A549 (cell line): ENCODE measurements around the gene PIH1D1. TPM values are rescaled to one million over a fixed set of nuclear protein-coding genes. Genes with fewer than 3 reads are reported as not detected.

Source experiments
- ATAC-seq, 2 experiments: fragments of 200-7000 bp in 1 of 2; fragments of >200 bp in 1 of 2; cut with Nextera tagmentation in 1 of 2; cut with Tn5 transposase in 1 of 2; 3 replicates each; pipeline versions ENCODE4 v1.8.0 to v1.9.1; 2018 to 2020; ENCODE audit warnings: mild to moderate bottlenecking in 1 of 2, moderate library complexity in 1 of 2
- CTCF ChIA-PET: fragments of 300-600 bp; sonication (Branson Sonifier 250); formaldehyde crosslinking; extraction: SDS; loops from one replicate; lab custom pipeline; 2021; ENCODE audit warnings: antibody characterized with exemption, inconsistent platforms; lab: Yijun Ruan, JAX
- POLR2A ChIA-PET: fragments of 350-600 bp; formaldehyde crosslinking; extraction: SDS; loops from one replicate; lab custom pipeline; 2021; ENCODE audit warnings: antibody characterized with exemption, inconsistent platforms; lab: Yijun Ruan, JAX
- DNase-seq, 2 experiments: peaks; one replicate each; pipeline versions ENCODE4 v3.0.0 to v3.0.0-alpha.2; 2011 to 2016; ENCODE audit warnings: low read depth in 1 of 2, low spot score in 1 of 2
- FAIRE-seq: peaks from 2 replicates; lab custom pipeline; 2011; peaks lifted over from hg19 to GRCh38; lab: Jason Lieb, UNC
- H3K27ac ChIP-seq, 2 experiments: fragments of >200 bp; sonication (Bioruptor Twin); formaldehyde crosslinking; 3 replicates each; pipeline ENCODE4 v1.5.1; 2016 to 2017
- H3K4me1 ChIP-seq: fragments of >200 bp; sonication (Bioruptor Twin); formaldehyde crosslinking; 3 replicates; pipeline ENCODE4 v1.6.1; 2016
- H3K4me2 ChIP-seq: fragments of >200 bp; sonication (Bioruptor Twin); formaldehyde crosslinking; 3 replicates; pipeline ENCODE4 v1.6.1; 2016
- H3K4me3 ChIP-seq: fragments of >200 bp; sonication (Bioruptor Twin); formaldehyde crosslinking; 3 replicates; pipeline ENCODE4 v1.5.1; 2016
- H3K9me3 ChIP-seq: fragments of >200 bp; sonication (Bioruptor Twin); formaldehyde crosslinking; 3 replicates; pipeline ENCODE4 v1.6.1; 2016
- BHLHE40 ChIP-seq: IDR thresholded peaks from 2 replicates; pipeline ENCODE4 v1.6.1; 2012; ENCODE audit warnings: low read depth, low read length, inconsistent platforms
- CBX2 ChIP-seq: fragments of 200-600 bp; sonication (generic); IDR thresholded peaks from 2 replicates; pipeline ENCODE4 v1.6.1; 2016; ENCODE audit warnings: low read depth, mild to moderate bottlenecking, borderline replicate concordance
- CBX8 ChIP-seq: fragments of 200-600 bp; sonication (generic); IDR thresholded peaks from 2 replicates; pipeline ENCODE4 v1.6.1; 2016
- EP300 ChIP-seq, 2 experiments: fragments of >200 bp; sonication (Bioruptor Twin); formaldehyde crosslinking; IDR thresholded peaks; 2 replicates in 1 of 2; 3 replicates in 1 of 2; pipeline ENCODE4 v1.6.1; 2016 to 2017
- ESRRA ChIP-seq: fragments of 150-350 bp; IDR thresholded peaks from 2 replicates; pipeline ENCODE4 v1.6.1; 2014; ENCODE audit warnings: mild to moderate bottlenecking, low read length, borderline replicate concordance
- FOXS1 ChIP-seq: fragments of 250-450 bp; sonication (Bioruptor Pico); IDR thresholded peaks from 2 replicates; pipeline ENCODE4 v1.5.0; 2020; ENCODE audit warnings: mild to moderate bottlenecking, moderate library complexity
- HEYL ChIP-seq: fragments of 250-450 bp; sonication (Bioruptor Pico); IDR thresholded peaks from 2 replicates; pipeline ENCODE4 v1.8.0; 2021; ENCODE audit warnings: mild to moderate bottlenecking, moderate library complexity
- HOXB13 ChIP-seq: fragments of 250-450 bp; sonication (Bioruptor Pico); IDR thresholded peaks from 2 replicates; pipeline ENCODE4 v1.5.0; 2020; ENCODE audit warnings: low read depth, mild to moderate bottlenecking, moderate library complexity
- HOXB5 ChIP-seq: fragments of 250-450 bp; sonication (Bioruptor Pico); IDR thresholded peaks from 2 replicates; pipeline ENCODE4 v1.5.0; 2020; ENCODE audit warnings: mild to moderate bottlenecking, moderate library complexity
- MAFK ChIP-seq: fragments of 450-650 bp; IDR thresholded peaks from 2 replicates; pipeline ENCODE4 v1.6.1; 2014; ENCODE audit not compliant: partially characterized antibody
- MYC ChIP-seq: IDR thresholded peaks from 2 replicates; pipeline ENCODE4 v1.6.1; 2012; ENCODE audit warnings: mild to moderate bottlenecking, inconsistent platforms, low read length, improper control_type of control experiment, borderline replicate concordance
- NFE2L2 ChIP-seq: fragments of 150-350 bp; conservative IDR thresholded peaks from 2 replicates; pipeline ENCODE4 v1.6.1; 2014; ENCODE audit warnings: low read length
- NPAS2 ChIP-seq: fragments of 250-450 bp; sonication (Bioruptor Pico); IDR thresholded peaks from 2 replicates; pipeline ENCODE4 v1.8.0; 2022; ENCODE audit warnings: mild to moderate bottlenecking, moderate library complexity, borderline replicate concordance
- POLR2A ChIP-seq: IDR thresholded peaks from 2 replicates; pipeline ENCODE4 v1.6.1; 2012; ENCODE audit warnings: mild to moderate bottlenecking, low read length
- RAD21 ChIP-seq, 2 experiments: fragments of >200 bp in 1 of 2; sonication (Bioruptor Twin) in 1 of 2; formaldehyde crosslinking in 1 of 2; IDR thresholded peaks in 1 of 2; conservative IDR thresholded peaks in 1 of 2; 2 replicates in 1 of 2; 3 replicates in 1 of 2; pipeline ENCODE4 v1.6.1; 2012 to 2018; ENCODE audit warnings: inconsistent platforms in 1 of 2
- RARB ChIP-seq: fragments of 250-450 bp; sonication (Bioruptor Pico); IDR thresholded peaks from 2 replicates; pipeline ENCODE4 v1.8.0; 2021; ENCODE audit warnings: mild to moderate bottlenecking, moderate library complexity
- RCOR1 ChIP-seq: fragments of 150-350 bp; IDR thresholded peaks from 2 replicates; pipeline ENCODE4 v1.6.1; 2014; ENCODE audit warnings: antibody characterized with exemption, low read length, low read depth
- RFX5 ChIP-seq: fragments of 450-650 bp; IDR thresholded peaks from 2 replicates; pipeline ENCODE4 v1.7.1; 2014; ENCODE audit warnings: antibody characterized with exemption, mild to moderate bottlenecking, moderate library complexity
- SMC3 ChIP-seq: fragments of >200 bp; sonication (Bioruptor Twin); formaldehyde crosslinking; IDR thresholded peaks from 3 replicates; pipeline ENCODE4 v1.6.1; 2018; ENCODE audit warnings: inconsistent platforms
- TFCP2L1 ChIP-seq: fragments of 250-450 bp; sonication (Bioruptor Pico); IDR thresholded peaks from 2 replicates; pipeline ENCODE4 v1.5.0; 2021; ENCODE audit warnings: mild to moderate bottlenecking
- TP53 ChIP-seq: fragments of 250-450 bp; sonication (Bioruptor Pico); IDR thresholded peaks from 2 replicates; pipeline ENCODE4 v1.5.0; 2021; ENCODE audit warnings: mild to moderate bottlenecking, moderate library complexity
- ZFP36 ChIP-seq: fragments of 450-650 bp; IDR thresholded peaks from 2 replicates; pipeline ENCODE4 v1.6.1; 2014; ENCODE audit warnings: borderline replicate concordance; ENCODE audit not compliant: partially characterized antibody
- WGBS: methylation state at CpG from one replicate; pipeline ENCODE4 v1.1.6; 2017; ENCODE audit errors: missing lambda C conversion rate; 5-methylcytosine and 5-hydroxymethylcytosine counted together
- polyA plus RNA-seq, 4 experiments: library from polyadenylated mRNA; depleted of rRNA in 3 of 4; stranded (reverse); fragments of >200 nt; fragmentation: RNase III in 1 of 4; extraction: RNeasy Plus Mini Kit Qiagen cat#74134 plus additional on column Dnase treatment in 1 of 4; gene quantifications; 2 replicates in 3 of 4; 3 replicates in 1 of 4; pipeline ENCODE4 v1.2.3, GENCODE V29; 2011 to 2017
- TF ChIP-seq, protein P1 (sequence below): IDR thresholded peaks from 2 replicates; pipeline ENCODE4 v1.6.1; 2012
- TF ChIP-seq, protein P2 (sequence below): fragments of 450-650 bp; IDR thresholded peaks from 2 replicates; pipeline ENCODE4 v1.6.1; 2014; ENCODE audit warnings: antibody characterized with exemption
- TF ChIP-seq, protein P3 (sequence below): fragments of >200 bp; sonication (Bioruptor Twin); formaldehyde crosslinking; IDR thresholded peaks from 3 replicates; pipeline ENCODE4 v1.5.1; 2016
- TF ChIP-seq, protein P4 (sequence below): IDR thresholded peaks from 2 replicates; pipeline ENCODE4 v1.6.1; 2012; ENCODE audit warnings: low read depth, borderline replicate concordance
- TF ChIP-seq, protein P5 (sequence below): fragments of 200-600 bp; sonication (generic); IDR thresholded peaks from 2 replicates; pipeline ENCODE4 v1.6.1; 2016; ENCODE audit warnings: antibody characterized with exemption, mild to moderate bottlenecking, moderate library complexity

The PIH1D1 gene
- polyA plus RNA-seq, 2 of the 4 experiments (the other 2 are of a cell fraction) = 89.7 to 114 TPM

DNA sequence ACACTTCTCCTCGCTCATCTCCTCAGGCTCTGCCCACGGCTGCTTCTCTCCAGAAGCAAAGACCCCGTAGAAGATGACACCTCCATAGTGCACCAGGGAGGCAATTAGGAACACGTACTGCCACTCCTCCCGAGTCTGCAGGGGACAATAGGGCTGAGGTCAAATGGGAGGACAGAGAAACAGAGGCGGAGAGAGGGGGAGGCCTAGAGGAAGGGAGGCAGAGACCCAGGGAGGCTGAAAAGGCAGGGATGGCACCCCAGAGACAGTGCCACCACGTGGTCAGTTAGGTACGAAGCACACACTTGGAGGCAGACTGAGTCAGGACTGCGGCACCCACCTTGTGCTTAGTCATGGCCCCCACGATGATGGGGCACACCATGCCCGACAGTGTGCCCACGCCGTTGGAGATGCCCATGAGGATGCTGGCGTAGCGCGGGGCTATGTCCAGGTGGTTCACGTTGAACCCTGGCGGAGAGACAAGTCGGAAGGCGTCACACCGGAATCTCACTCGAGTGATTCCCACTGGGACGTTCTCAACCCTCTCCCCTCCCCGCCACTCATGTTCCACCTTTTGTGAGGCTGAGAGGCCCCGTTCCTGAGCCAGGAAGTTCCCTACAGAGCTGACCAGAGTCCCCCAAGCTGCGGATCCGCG, 20.8 kb downstream of the PIH1D1 start:
- H3K4me3 ChIP-seq = no peak overlapping the region
- WGBS = 71% methylated on average over 28 of the region's 28 CpGs
- ATAC-seq = peak in 1 of 2 experiments; percentile 43; a peak in 3 of 6 replicates
- TF ChIP-seq, protein P1, sequence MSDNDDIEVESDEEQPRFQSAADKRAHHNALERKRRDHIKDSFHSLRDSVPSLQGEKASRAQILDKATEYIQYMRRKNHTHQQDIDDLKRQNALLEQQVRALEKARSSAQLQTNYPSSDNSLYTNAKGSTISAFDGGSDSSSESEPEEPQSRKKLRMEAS = peak; percentile 64
- no peak for TF ChIP-seq HOXB13 (CRISPR knock-in tag)
- TF ChIP-seq, protein P2, sequence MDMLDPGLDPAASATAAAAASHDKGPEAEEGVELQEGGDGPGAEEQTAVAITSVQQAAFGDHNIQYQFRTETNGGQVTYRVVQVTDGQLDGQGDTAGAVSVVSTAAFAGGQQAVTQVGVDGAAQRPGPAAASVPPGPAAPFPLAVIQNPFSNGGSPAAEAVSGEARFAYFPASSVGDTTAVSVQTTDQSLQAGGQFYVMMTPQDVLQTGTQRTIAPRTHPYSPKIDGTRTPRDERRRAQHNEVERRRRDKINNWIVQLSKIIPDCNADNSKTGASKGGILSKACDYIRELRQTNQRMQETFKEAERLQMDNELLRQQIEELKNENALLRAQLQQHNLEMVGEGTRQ = 0 out of 2 replicates have a peak, but pooled peaks have one; percentile 17
- peak; percentile 21; the same call in 1 of the 3 replicates for TF ChIP-seq SMC3
- TF ChIP-seq RCOR1 = no peak
- no peak for TF ChIP-seq ESRRA
- TF ChIP-seq MYC = no peak
- TF ChIP-seq, protein P3, sequence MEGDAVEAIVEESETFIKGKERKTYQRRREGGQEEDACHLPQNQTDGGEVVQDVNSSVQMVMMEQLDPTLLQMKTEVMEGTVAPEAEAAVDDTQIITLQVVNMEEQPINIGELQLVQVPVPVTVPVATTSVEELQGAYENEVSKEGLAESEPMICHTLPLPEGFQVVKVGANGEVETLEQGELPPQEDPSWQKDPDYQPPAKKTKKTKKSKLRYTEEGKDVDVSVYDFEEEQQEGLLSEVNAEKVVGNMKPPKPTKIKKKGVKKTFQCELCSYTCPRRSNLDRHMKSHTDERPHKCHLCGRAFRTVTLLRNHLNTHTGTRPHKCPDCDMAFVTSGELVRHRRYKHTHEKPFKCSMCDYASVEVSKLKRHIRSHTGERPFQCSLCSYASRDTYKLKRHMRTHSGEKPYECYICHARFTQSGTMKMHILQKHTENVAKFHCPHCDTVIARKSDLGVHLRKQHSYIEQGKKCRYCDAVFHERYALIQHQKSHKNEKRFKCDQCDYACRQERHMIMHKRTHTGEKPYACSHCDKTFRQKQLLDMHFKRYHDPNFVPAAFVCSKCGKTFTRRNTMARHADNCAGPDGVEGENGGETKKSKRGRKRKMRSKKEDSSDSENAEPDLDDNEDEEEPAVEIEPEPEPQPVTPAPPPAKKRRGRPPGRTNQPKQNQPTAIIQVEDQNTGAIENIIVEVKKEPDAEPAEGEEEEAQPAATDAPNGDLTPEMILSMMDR = peak; percentile 46
- no peak for TF ChIP-seq MAFK
- TF ChIP-seq FOXS1 (CRISPR knock-in tag) = no peak
- no peak for TF ChIP-seq ZFP36
- TF ChIP-seq NFE2L2 = peak; percentile 32; the same call in 1 of the 2 replicates
- TF ChIP-seq BHLHE40 = no peak
- TF ChIP-seq, protein P4, sequence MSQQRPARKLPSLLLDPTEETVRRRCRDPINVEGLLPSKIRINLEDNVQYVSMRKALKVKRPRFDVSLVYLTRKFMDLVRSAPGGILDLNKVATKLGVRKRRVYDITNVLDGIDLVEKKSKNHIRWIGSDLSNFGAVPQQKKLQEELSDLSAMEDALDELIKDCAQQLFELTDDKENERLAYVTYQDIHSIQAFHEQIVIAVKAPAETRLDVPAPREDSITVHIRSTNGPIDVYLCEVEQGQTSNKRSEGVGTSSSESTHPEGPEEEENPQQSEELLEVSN = peak; percentile 49; the same call in 1 of the 2 replicates
- TF ChIP-seq RAD21 (conservative IDR thresholded peaks at IDR 0.05 in 1 of 2, IDR thresholded peaks at IDR 0.05 in 1 of 2) = peak; percentile 12 to 27; a peak in 2 of 5 replicates
- TF ChIP-seq, all 56 proteins: peak for 7
- ChIA-PET POLR2A (no interaction called here), CTCF (interaction anchor here (0.7 to 13.8 kb wide), 12 partner anchors 9 to 333 kb away, joined by 3 to 141 read pairs (median 4); partner anchors contain the start of gene FLT3LG)
- DNase-seq = peak in 1 of 2 experiments; percentile 68
- no peak for FAIRE-seq
- no peaks in the 10 kb centered on the region; the same call in 2 of the 3 replicates for H3K9me3 ChIP-seq
- H3K4me2 ChIP-seq = no peak overlapping the region
- peaks cover 20% of the 10 kb centered on the region for H3K4me1 ChIP-seq
- no peak overlapping the region for H3K27ac ChIP-seq

DNA sequence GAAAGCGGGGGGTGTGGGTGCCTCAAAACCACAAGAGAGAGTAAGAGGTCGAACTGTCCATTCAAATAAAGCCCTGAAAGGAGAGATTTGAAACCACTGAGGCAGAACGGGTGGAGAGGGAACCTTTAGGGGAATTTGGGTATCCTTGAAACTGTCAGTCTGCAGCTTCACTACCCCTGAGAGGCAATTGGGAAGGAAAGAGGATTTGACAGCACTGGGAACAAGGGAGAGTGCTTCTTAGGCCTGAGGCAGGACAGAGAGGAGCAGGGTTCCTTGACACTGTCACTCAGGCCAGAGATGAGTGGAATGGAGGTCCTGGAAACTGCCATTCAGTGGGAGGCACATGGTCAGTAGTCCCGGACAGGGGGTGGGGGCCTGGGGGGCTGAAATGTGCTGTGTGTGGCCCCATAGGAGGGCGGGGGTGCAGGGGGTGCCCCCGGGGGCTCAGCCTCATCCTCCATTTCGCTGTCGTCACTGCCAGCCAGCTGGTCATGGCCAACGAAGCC, 21.4 kb downstream of the PIH1D1 start:
- ATAC-seq (0 out of 6 replicates have a peak, but pooled peaks have one; percentile 6 to 17), DNase-seq (peak in 1 of 2 experiments; percentile 64), FAIRE-seq (no peak)
- H3K27ac ChIP-seq = no peak overlapping the region
- H3K4me1 ChIP-seq = peaks cover 23% of the 10 kb centered on the region
- no peak overlapping the region for H3K4me2 ChIP-seq
- POLR2A ChIA-PET = no interaction called here
- WGBS = 74% methylated on average over 9 of the region's 9 CpGs
- CTCF ChIA-PET = interaction anchor here (0.7 to 13.8 kb wide), 9 partner anchors 9 to 204 kb away, joined by 3 to 141 read pairs (median 5); partner anchors contain the start of gene FLT3LG
- H3K4me3 ChIP-seq = no peak overlapping the region
- no peaks in the 10 kb centered on the region; the same call in 2 of the 3 replicates for H3K9me3 ChIP-seq
- no peak for TF ChIP-seq EP300 (IDR thresholded peaks at IDR 0.05)
- TF ChIP-seq, protein P2 = no peak
- TF ChIP-seq HOXB13 (CRISPR knock-in tag) = no peak
- TF ChIP-seq RAD21 (conservative IDR thresholded peaks at IDR 0.05 in 1 of 2, IDR thresholded peaks at IDR 0.05 in 1 of 2) = no peak
- no peak for TF ChIP-seq HOXB5
- no peak for TF ChIP-seq RCOR1
- TF ChIP-seq, protein P1 = no peak
- TF ChIP-seq, protein P5, sequence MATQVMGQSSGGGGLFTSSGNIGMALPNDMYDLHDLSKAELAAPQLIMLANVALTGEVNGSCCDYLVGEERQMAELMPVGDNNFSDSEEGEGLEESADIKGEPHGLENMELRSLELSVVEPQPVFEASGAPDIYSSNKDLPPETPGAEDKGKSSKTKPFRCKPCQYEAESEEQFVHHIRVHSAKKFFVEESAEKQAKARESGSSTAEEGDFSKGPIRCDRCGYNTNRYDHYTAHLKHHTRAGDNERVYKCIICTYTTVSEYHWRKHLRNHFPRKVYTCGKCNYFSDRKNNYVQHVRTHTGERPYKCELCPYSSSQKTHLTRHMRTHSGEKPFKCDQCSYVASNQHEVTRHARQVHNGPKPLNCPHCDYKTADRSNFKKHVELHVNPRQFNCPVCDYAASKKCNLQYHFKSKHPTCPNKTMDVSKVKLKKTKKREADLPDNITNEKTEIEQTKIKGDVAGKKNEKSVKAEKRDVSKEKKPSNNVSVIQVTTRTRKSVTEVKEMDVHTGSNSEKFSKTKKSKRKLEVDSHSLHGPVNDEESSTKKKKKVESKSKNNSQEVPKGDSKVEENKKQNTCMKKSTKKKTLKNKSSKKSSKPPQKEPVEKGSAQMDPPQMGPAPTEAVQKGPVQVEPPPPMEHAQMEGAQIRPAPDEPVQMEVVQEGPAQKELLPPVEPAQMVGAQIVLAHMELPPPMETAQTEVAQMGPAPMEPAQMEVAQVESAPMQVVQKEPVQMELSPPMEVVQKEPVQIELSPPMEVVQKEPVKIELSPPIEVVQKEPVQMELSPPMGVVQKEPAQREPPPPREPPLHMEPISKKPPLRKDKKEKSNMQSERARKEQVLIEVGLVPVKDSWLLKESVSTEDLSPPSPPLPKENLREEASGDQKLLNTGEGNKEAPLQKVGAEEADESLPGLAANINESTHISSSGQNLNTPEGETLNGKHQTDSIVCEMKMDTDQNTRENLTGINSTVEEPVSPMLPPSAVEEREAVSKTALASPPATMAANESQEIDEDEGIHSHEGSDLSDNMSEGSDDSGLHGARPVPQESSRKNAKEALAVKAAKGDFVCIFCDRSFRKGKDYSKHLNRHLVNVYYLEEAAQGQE = no peak
- no peak for TF ChIP-seq NPAS2 (CRISPR knock-in tag)
- no peak for TF ChIP-seq RARB (CRISPR knock-in tag)
- TF ChIP-seq TP53 = no peak
- no peak for TF ChIP-seq POLR2A
- no peak for TF ChIP-seq RFX5
- no peak for TF ChIP-seq HEYL (CRISPR knock-in tag)
- no peak for TF ChIP-seq TFCP2L1 (CRISPR knock-in tag)
- no peak for TF ChIP-seq CBX8
- TF ChIP-seq CBX2 = no peak
